GM21390 (cell line): ENCODE data around the gene S100A13.
A peak's percentile ranks its signal among the peaks of the same experiment; 100 is the strongest.
"Not testable (repeated sequence)": the region's sequence is repeated elsewhere in the genome, so short reads cannot be mapped to it uniquely, and the experiment has no call there.

ENCODE experiments used
- ATAC-seq: cut with Tn5 transposase; IDR thresholded peaks from one replicate; pipeline ENCODE4 v1.9.1; 2021; ENCODE audit not compliant: unreplicated experiment

S100A13 gene

GRCh38 chr1:153626904-153627714, at the start of gene S100A13:
Gene S100A13 (minus strand): TSS chr1:153627505. CDS start chr1:153626472, 1,033 bp downstream.
- no peak for ATAC-seq

GRCh38 chr1:153673511-153673910, 46.2 kb upstream of the S100A13 start:
- ATAC-seq: no peak

- peak; percentile 32 for ATAC-seq
Observed at GRCh38 chr1:153671628-153672353, 44.5 kb upstream of the S100A13 start.

- ATAC-seq: peak; percentile 83
Observed at GRCh38 chr1:153670859-153671627, 43.7 kb upstream of the S100A13 start, which contains the start of gene ILF2. Gene ILF2 (minus strand): TSS chr1:153670993. CDS start chr1:153670922, 71 bp downstream.

GRCh38 chr1:153670257-153670858, 43.1 kb upstream of the S100A13 start:
- no peak for ATAC-seq

GRCh38 chr1:153669606-153670005, 42.3 kb upstream of the S100A13 start:
- ATAC-seq: no peak

GRCh38 chr1:153668672-153669071, 41.4 kb upstream of the S100A13 start:
- ATAC-seq: not testable (repeated sequence)

GRCh38 chr1:153667439-153667838, 40.1 kb upstream of the S100A13 start:
- ATAC-seq: no peak

GRCh38 chr1:153663211-153663610, 35.9 kb upstream of the S100A13 start:
- no peak for ATAC-seq

- ATAC-seq: no peak
Observed at GRCh38 chr1:153662269-153662668, 35.0 kb upstream of the S100A13 start.

GRCh38 chr1:153661111-153661708, 33.9 kb upstream of the S100A13 start:
- ATAC-seq: no peak

- ATAC-seq: no peak
Observed at GRCh38 chr1:153659656-153660055, 32.4 kb upstream of the S100A13 start.

- no peak for ATAC-seq
Observed at GRCh38 chr1:153659175-153659534, 31.9 kb upstream of the S100A13 start.

GRCh38 chr1:153658400-153659174, 31.3 kb upstream of the S100A13 start, which contains the start of gene SNAPIN:
Gene SNAPIN (plus strand): TSS chr1:153658703. CDS start chr1:153658744, 41 bp downstream.
- ATAC-seq: peak; percentile 94

- no peak for ATAC-seq
Observed at GRCh38 chr1:153655333-153655732, 28.0 kb upstream of the S100A13 start.

GRCh38 chr1:153652805-153653500, 25.6 kb upstream of the S100A13 start:
- no peak for ATAC-seq

GRCh38 chr1:153651771-153652170, 24.5 kb upstream of the S100A13 start:
- ATAC-seq: no peak

- ATAC-seq: no peak
Observed at GRCh38 chr1:153649863-153650235, 22.5 kb upstream of the S100A13 start.
